Activated T-cell treated with anti-CD3 and anti-CD28 coated beads for 4 hours (primary cell): ENCODE results near the gene INSM1.
"Not testable (repeated sequence)": the region's sequence is repeated elsewhere in the genome, so short reads cannot be mapped to it uniquely, and the experiment has no call there.

ENCODE experiments used
- DNase-seq: peaks from one replicate; pipeline ENCODE4 v3.0.0-alpha.2; 2020

Gene INSM1

GRCh38 chr20:20367575-20368417 is at the start of gene INSM1:
Gene INSM1, plus strand, starts transcription at chr20:20368104. Its CDS starts 164 bp downstream, at chr20:20368268.
- DNase-seq, result no peak

GRCh38 chr20:20318365-20319161 is 49.3 kb upstream of the INSM1 start:
- no peak for DNase-seq

- DNase-seq, result no peak
These were observed 46.8 kb upstream of the INSM1 start for GRCh38 chr20:20321134-20321533.

- DNase-seq, result no peak
These were observed 46.0 kb upstream of the INSM1 start for GRCh38 chr20:20321917-20322316.

GRCh38 chr20:20322912-20323311 is 45.0 kb upstream of the INSM1 start:
- DNase-seq, result no peak

GRCh38 chr20:20327746-20328145 is 40.2 kb upstream of the INSM1 start:
- DNase-seq, result no peak

GRCh38 chr20:20329564-20329963 is 38.3 kb upstream of the INSM1 start:
- DNase-seq, result no peak

- no peak for DNase-seq
These were observed 36.7 kb upstream of the INSM1 start for GRCh38 chr20:20331156-20331555.

GRCh38 chr20:20331817-20332216 is 36.1 kb upstream of the INSM1 start:
- DNase-seq, result no peak

GRCh38 chr20:20333866-20334265 is 34.0 kb upstream of the INSM1 start:
- DNase-seq, result no peak

GRCh38 chr20:20334489-20334888 is 33.4 kb upstream of the INSM1 start:
- DNase-seq, result no peak

- DNase-seq, result no peak
These were observed 29.7 kb upstream of the INSM1 start for GRCh38 chr20:20338133-20338730.

GRCh38 chr20:20340443-20340842 is 27.5 kb upstream of the INSM1 start:
- DNase-seq, result no peak

- no peak for DNase-seq
These were observed 26.5 kb upstream of the INSM1 start for GRCh38 chr20:20341371-20341770.

- DNase-seq, result no peak
These were observed 25.8 kb upstream of the INSM1 start for GRCh38 chr20:20342066-20342465.

GRCh38 chr20:20343932-20344331 is 24.0 kb upstream of the INSM1 start:
- no peak for DNase-seq

GRCh38 chr20:20344476-20344875 is 23.4 kb upstream of the INSM1 start:
- DNase-seq, result no peak

- no peak for DNase-seq
These were observed 14.3 kb upstream of the INSM1 start for GRCh38 chr20:20353576-20353975.

- DNase-seq, result not testable (repeated sequence)
These were observed 12.4 kb upstream of the INSM1 start for GRCh38 chr20:20355503-20355902.

GRCh38 chr20:20358801-20359200 is 9.1 kb upstream of the INSM1 start:
- DNase-seq, result no peak

- no peak for DNase-seq
These were observed 8.3 kb upstream of the INSM1 start for GRCh38 chr20:20359628-20360027.

GRCh38 chr20:20360464-20360863 is 7.4 kb upstream of the INSM1 start:
- peak; percentile 2 for DNase-seq

- no peak for DNase-seq
These were observed 5.0 kb upstream of the INSM1 start for GRCh38 chr20:20362774-20363433.
